ENCODE data around the gene RNF40.

DNA sequence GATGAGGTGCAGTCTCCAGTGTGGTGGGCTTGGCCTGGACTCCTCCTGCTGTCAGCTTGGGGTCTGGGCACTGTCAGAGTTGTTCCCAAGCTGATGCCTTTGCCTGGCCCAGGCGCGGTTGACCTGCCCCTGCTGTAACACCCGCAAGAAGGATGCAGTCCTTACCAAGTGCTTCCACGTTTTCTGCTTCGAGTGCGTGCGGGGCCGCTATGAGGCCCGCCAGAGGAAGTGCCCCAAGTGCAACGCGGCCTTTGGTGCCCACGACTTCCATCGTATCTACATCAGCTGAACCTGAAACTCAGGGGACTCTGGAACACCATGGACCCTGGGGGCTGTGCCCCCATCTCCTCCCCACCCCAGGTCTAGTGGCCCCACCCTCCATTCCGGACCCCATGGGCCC, 11.7 kb downstream of the RNF40 start:
- TF ChIP-seq, protein P1, sequence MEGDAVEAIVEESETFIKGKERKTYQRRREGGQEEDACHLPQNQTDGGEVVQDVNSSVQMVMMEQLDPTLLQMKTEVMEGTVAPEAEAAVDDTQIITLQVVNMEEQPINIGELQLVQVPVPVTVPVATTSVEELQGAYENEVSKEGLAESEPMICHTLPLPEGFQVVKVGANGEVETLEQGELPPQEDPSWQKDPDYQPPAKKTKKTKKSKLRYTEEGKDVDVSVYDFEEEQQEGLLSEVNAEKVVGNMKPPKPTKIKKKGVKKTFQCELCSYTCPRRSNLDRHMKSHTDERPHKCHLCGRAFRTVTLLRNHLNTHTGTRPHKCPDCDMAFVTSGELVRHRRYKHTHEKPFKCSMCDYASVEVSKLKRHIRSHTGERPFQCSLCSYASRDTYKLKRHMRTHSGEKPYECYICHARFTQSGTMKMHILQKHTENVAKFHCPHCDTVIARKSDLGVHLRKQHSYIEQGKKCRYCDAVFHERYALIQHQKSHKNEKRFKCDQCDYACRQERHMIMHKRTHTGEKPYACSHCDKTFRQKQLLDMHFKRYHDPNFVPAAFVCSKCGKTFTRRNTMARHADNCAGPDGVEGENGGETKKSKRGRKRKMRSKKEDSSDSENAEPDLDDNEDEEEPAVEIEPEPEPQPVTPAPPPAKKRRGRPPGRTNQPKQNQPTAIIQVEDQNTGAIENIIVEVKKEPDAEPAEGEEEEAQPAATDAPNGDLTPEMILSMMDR (optimal IDR thresholded peaks at IDR 0.05 in 1 of 3, IDR thresholded peaks at IDR 0.05 in 1 of 3, conservative IDR thresholded peaks at IDR 0.05 in 1 of 3; ENCODE audit: extremely low read depth in 1 of 3, insufficient read depth in 2 of 3, low read length in 3 of 3), result no peak
- no peak for TF ChIP-seq EZH2 (IDR thresholded peaks at IDR 0.05; ENCODE audit: low read length)

Measured in keratinocyte (primary cell).